ENCODE measurements around the gene CHI3L1. TPM values are rescaled to one million over a fixed set of nuclear protein-coding genes. Genes with fewer than 3 reads are reported as not detected.

CHI3L1 gene
- total RNA-seq, 1 experiment from 2014 or later: not detected

GRCh38 chr1:203148127-203148526 is 38.4 kb downstream of the CHI3L1 start:
- Histone ChIP-seq H3K14ac (ENCODE audit: insufficient read depth, low read length) (no peak overlapping the region), H3K4me1 (ENCODE audit: insufficient read depth, low read length) (peaks cover 17% of the 10 kb centered on the region; the same call in 1 of the 2 replicates), H3K56ac (ENCODE audit: insufficient read length, low read depth, low read length) (no peak overlapping the region), H4K20me1 (ENCODE audit: control insufficient read depth, insufficient read depth, insufficient read length) (no peaks in the 10 kb centered on the region), H2BK5ac (ENCODE audit: insufficient read length, low read length) (no peak overlapping the region), H3K9me3 (ENCODE audit: control insufficient read depth, low read depth, low read length) (no peaks in the 10 kb centered on the region), H4K8ac (replicated peaks; ENCODE audit: insufficient read length, low read depth, low read length) (no peak overlapping the region), H3K27ac (ENCODE audit: insufficient read length, low read depth, low read length) (no peak overlapping the region), H2BK15ac (ENCODE audit: low read depth, low read length) (no peak overlapping the region), H2BK120ac (ENCODE audit: low read depth, low read length, poor library complexity, severe bottlenecking) (no peak overlapping the region), H3T11ph (ENCODE audit: low read length) (no peak overlapping the region), H3K23me2 (ENCODE audit: insufficient read length, low read depth, low read length, poor library complexity, severe bottlenecking) (no peaks in the 10 kb centered on the region), H3K79me1 (ENCODE audit: insufficient read depth, low read depth, low read length, poor library complexity, severe bottlenecking) (no peaks in the 10 kb centered on the region), H3K9ac (ENCODE audit: extremely low read depth, insufficient read length, low read length) (no peak overlapping the region), H3K4me2 (ENCODE audit: insufficient read depth, insufficient read length, low read length) (no peak overlapping the region), H3K27me3 (ENCODE audit: insufficient read depth, low read length) (no peaks in the 10 kb centered on the region), H3K4ac (ENCODE audit: low read depth, low read length) (no peak overlapping the region), H2AFZ (ENCODE audit: low read length) (no peak overlapping the region), H2AK5ac (ENCODE audit: insufficient read length, low read length) (no peak overlapping the region), H4K5ac (ENCODE audit: insufficient read length, low read depth, low read length) (no peak overlapping the region), H2BK12ac (ENCODE audit: insufficient read length, low read depth, low read length) (no peak overlapping the region), H3K79me2 (ENCODE audit: insufficient read depth, low read length) (no peaks in the 10 kb centered on the region), H4K91ac (ENCODE audit: insufficient read length, low read depth, low read length) (no peak overlapping the region), H3K23ac (ENCODE audit: insufficient read length, low read depth, low read length) (no peak overlapping the region), H3K18ac (ENCODE audit: insufficient read length, low read depth, low read length) (no peak overlapping the region), H2BK20ac (ENCODE audit: low read depth, low read length, poor library complexity, severe bottlenecking) (no peak overlapping the region)
- no CpG with 5 or more reads among the region's 5 CpGs for WGBS (ENCODE audit: extremely low coverage, insufficient read length, low lambda C conversion rate)
- H3K4me3 Mint-ChIP-seq: no peak overlapping the region
- peak; percentile 63 for DNase-seq
- H3K4me1 Mint-ChIP-seq: peaks cover 75 to 93% of the 10 kb centered on the region in 2 experiments
- peaks cover 0 to 5% (median 2%) of the 10 kb centered on the region in 3 experiments; a peak in 3 of 7 replicates for H3K36me3 Mint-ChIP-seq (ENCODE audit: insufficient read depth in 1 of 3, low read depth in 3 of 3)
- peaks cover 2 to 4% of the 10 kb centered on the region in 2 experiments; a peak in 3 of 5 replicates for H3K9me3 Mint-ChIP-seq
- H3K27me3 Mint-ChIP-seq (ENCODE audit: low read depth): no peaks in the 10 kb centered on the region; the same call in none of the 2 replicates
- TF ChIP-seq CTCF (conservative IDR thresholded peaks at IDR 0.05): peak; percentile 61
- peak overlapping the region in 1 of 3 experiments; percentile 55; a peak in 1 of 7 replicates for H3K27ac Mint-ChIP-seq
